A673 (cell line): ENCODE measurements around the gene CCDC54.
"Not testable (repeated sequence)": the region's sequence is repeated elsewhere in the genome, so short reads cannot be mapped to it uniquely, and the experiment has no call there.

ENCODE experiments used
- EZH2 ChIP-seq: fragments of 200-600 bp; sonication (generic); IDR thresholded peaks from 2 replicates; pipeline ENCODE4 v1.6.1; 2017; ENCODE audit warnings: borderline replicate concordance, low read depth, mild to moderate bottlenecking, mixed read lengths, antibody characterized with exemption, low read length; ENCODE audit not compliant: poor library complexity, severe bottlenecking
- TF ChIP-seq, protein P1 (sequence below): fragments of 300-800, 200-600 bp; sonication (generic); conservative IDR thresholded peaks from 2 replicates; pipeline ENCODE4 v1.5.1; 2017; ENCODE audit warnings: low read depth, mild to moderate bottlenecking, antibody characterized with exemption, low read length, moderate library complexity, mixed read lengths

DNA sequence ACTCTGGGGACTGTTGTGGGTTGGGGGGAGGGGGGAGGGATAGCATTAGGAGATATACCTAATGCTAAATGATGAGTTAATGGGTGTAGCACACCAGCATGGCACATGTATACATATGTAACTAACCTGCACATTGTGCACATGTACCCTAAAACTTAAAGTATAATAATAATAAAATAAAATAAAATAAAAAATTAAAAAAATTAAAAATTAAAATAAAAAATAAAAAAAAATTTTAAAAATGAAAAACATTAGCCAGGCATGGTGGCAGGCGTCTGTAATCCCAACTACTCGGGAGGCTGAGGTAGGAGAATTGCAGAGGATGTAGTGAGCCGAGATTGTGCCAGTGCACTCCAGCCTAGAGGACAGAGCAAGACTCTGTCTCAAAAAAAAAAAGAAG is 37.5 kb upstream of the CCDC54 start:
- TF ChIP-seq EZH2 = not testable (repeated sequence)
- TF ChIP-seq, protein P1, sequence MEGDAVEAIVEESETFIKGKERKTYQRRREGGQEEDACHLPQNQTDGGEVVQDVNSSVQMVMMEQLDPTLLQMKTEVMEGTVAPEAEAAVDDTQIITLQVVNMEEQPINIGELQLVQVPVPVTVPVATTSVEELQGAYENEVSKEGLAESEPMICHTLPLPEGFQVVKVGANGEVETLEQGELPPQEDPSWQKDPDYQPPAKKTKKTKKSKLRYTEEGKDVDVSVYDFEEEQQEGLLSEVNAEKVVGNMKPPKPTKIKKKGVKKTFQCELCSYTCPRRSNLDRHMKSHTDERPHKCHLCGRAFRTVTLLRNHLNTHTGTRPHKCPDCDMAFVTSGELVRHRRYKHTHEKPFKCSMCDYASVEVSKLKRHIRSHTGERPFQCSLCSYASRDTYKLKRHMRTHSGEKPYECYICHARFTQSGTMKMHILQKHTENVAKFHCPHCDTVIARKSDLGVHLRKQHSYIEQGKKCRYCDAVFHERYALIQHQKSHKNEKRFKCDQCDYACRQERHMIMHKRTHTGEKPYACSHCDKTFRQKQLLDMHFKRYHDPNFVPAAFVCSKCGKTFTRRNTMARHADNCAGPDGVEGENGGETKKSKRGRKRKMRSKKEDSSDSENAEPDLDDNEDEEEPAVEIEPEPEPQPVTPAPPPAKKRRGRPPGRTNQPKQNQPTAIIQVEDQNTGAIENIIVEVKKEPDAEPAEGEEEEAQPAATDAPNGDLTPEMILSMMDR = not testable (repeated sequence)
